H9 (cell line): ENCODE data around the gene IGLL5. TPM values are rescaled to one million over a fixed set of nuclear protein-coding genes. Genes with fewer than 3 reads are reported as not detected.
"Not testable (repeated sequence)": the region's sequence is repeated elsewhere in the genome, so short reads cannot be mapped to it uniquely, and the experiment has no call there.

Experiments used
- DNase-seq: peaks from one replicate; pipeline ENCODE4 v3.0.0-alpha.2; 2017
- H2AFZ ChIP-seq: one replicate; pipeline ENCODE4 v1.6.1; 2013; ENCODE audit warnings: mild to moderate bottlenecking, low read length, control low read depth, moderate library complexity
- H2AK5ac ChIP-seq: 2 replicates; pipeline ENCODE4 v1.6.1; 2013; ENCODE audit warnings: low read length, control low read depth, mixed read lengths; ENCODE audit not compliant: insufficient read length
- H2BK120ac ChIP-seq: one replicate; pipeline ENCODE4 v1.6.1; 2013; ENCODE audit warnings: low read depth, mild to moderate bottlenecking, low read length, control low read depth, inconsistent platforms; ENCODE audit not compliant: poor library complexity, severe bottlenecking
- H2BK12ac ChIP-seq: 2 replicates; pipeline ENCODE4 v1.6.1; 2013; ENCODE audit warnings: low read length, control low read depth, mixed read lengths, low read depth; ENCODE audit not compliant: insufficient read length
- H2BK15ac ChIP-seq: 2 replicates; pipeline ENCODE4 v1.6.1; 2013; ENCODE audit warnings: low read depth, low read length, control low read depth
- H2BK20ac ChIP-seq: one replicate; pipeline ENCODE4 v1.6.1; 2013; ENCODE audit warnings: low read depth, mild to moderate bottlenecking, low read length, control low read depth, inconsistent platforms; ENCODE audit not compliant: poor library complexity, severe bottlenecking
- H2BK5ac ChIP-seq: 2 replicates; pipeline ENCODE4 v1.6.1; 2013; ENCODE audit warnings: low read length, control low read depth, mixed read lengths; ENCODE audit not compliant: insufficient read length
- H3K14ac ChIP-seq: 2 replicates; pipeline ENCODE4 v1.6.1; 2013; ENCODE audit warnings: low read length, control low read depth; ENCODE audit not compliant: insufficient read depth
- H3K18ac ChIP-seq: 2 replicates; pipeline ENCODE4 v1.6.1; 2013; ENCODE audit warnings: low read depth, mild to moderate bottlenecking, mixed read lengths, low read length, control low read depth; ENCODE audit not compliant: insufficient read length
- H3K23ac ChIP-seq: 2 replicates; pipeline ENCODE4 v1.6.1; 2013; ENCODE audit warnings: low read length, control low read depth, mixed read lengths, low read depth; ENCODE audit not compliant: insufficient read length
- H3K23me2 ChIP-seq: 2 replicates; pipeline ENCODE4 v1.6.1; 2013; ENCODE audit warnings: low read depth, mild to moderate bottlenecking, mixed read lengths, low read length, control low read depth; ENCODE audit not compliant: insufficient read length, poor library complexity, severe bottlenecking
- H3K27ac ChIP-seq: 2 replicates; pipeline ENCODE4 v1.5.1; 2013; ENCODE audit warnings: low read length, control low read depth, mixed read lengths, low read depth; ENCODE audit not compliant: insufficient read length
- H3K27me3 ChIP-seq: 2 replicates; pipeline ENCODE4 v1.6.1; 2013; ENCODE audit warnings: low read length, control low read depth, inconsistent platforms; ENCODE audit not compliant: insufficient read depth
- H3K4ac ChIP-seq: 2 replicates; pipeline ENCODE4 v1.6.1; 2013; ENCODE audit warnings: low read depth, mild to moderate bottlenecking, control low read depth, inconsistent platforms, low read length, moderate library complexity
- H3K4me1 ChIP-seq: 2 replicates; pipeline ENCODE4 v1.6.1; 2013; ENCODE audit warnings: low read length, control low read depth, inconsistent platforms; ENCODE audit not compliant: insufficient read depth
- H3K4me2 ChIP-seq: 2 replicates; pipeline ENCODE4 v1.6.1; 2013; ENCODE audit warnings: low read length, control low read depth, mixed read lengths; ENCODE audit not compliant: insufficient read length, insufficient read depth
- H3K56ac ChIP-seq: 2 replicates; pipeline ENCODE4 v1.6.1; 2013; ENCODE audit warnings: low read depth, mild to moderate bottlenecking, mixed read lengths, low read length, control low read depth; ENCODE audit not compliant: insufficient read length
- H3K79me1 ChIP-seq: 2 replicates; pipeline ENCODE4 v1.6.1; 2013; ENCODE audit warnings: low read depth, mild to moderate bottlenecking, moderate library complexity, low read length, control low read depth, inconsistent platforms; ENCODE audit not compliant: insufficient read depth, poor library complexity, severe bottlenecking
- H3K79me2 ChIP-seq: 2 replicates; pipeline ENCODE4 v1.6.1; 2013; ENCODE audit warnings: low read length, control low read depth, inconsistent platforms; ENCODE audit not compliant: insufficient read depth
- H3K9ac ChIP-seq: 2 replicates; pipeline ENCODE4 v1.6.1; 2013; ENCODE audit warnings: low read length, control low read depth, mixed read lengths; ENCODE audit not compliant: insufficient read length; ENCODE audit errors: extremely low read depth
- H3K9me3 ChIP-seq: one replicate; pipeline ENCODE4 v1.6.1; 2013; ENCODE audit warnings: low read depth, low read length, inconsistent platforms; ENCODE audit not compliant: control insufficient read depth
- H3T11ph ChIP-seq: one replicate; pipeline ENCODE4 v1.6.1; 2013; ENCODE audit warnings: mild to moderate bottlenecking, low read length, control low read depth, inconsistent platforms
- H4K20me1 ChIP-seq: one replicate; pipeline ENCODE4 v1.6.1; 2013; ENCODE audit not compliant: control insufficient read depth, insufficient read length, insufficient read depth
- H4K5ac ChIP-seq: 2 replicates; pipeline ENCODE4 v1.6.1; 2013; ENCODE audit warnings: low read depth, mild to moderate bottlenecking, mixed read lengths, low read length, control low read depth; ENCODE audit not compliant: insufficient read length
- H4K8ac ChIP-seq: replicated peaks from 2 replicates; pipeline ENCODE4 v1.6.1; 2013; ENCODE audit warnings: low read length, control low read depth, mixed read lengths, low read depth; ENCODE audit not compliant: insufficient read length
- H4K91ac ChIP-seq: 2 replicates; pipeline ENCODE4 v1.6.1; 2013; ENCODE audit warnings: low read depth, mild to moderate bottlenecking, moderate library complexity, mixed read lengths, low read length, control low read depth; ENCODE audit not compliant: insufficient read length
- H3K27ac Mint-ChIP-seq, 3 experiments: 2 replicates in 2 of 3; 3 replicates in 1 of 3; pipeline ENCODE4 v1.8.0; 2020 to 2021; ENCODE audit warnings: mixed read lengths in 3 of 3, mild to moderate bottlenecking in 1 of 3, moderate library complexity in 1 of 3
- H3K27me3 Mint-ChIP-seq: 2 replicates; pipeline ENCODE4 v1.8.0; 2021; ENCODE audit warnings: low read depth, mild to moderate bottlenecking, moderate library complexity, mixed read lengths
- H3K36me3 Mint-ChIP-seq, 3 experiments: 2 replicates in 2 of 3; 3 replicates in 1 of 3; pipeline ENCODE4 v1.8.0; 2020 to 2021; ENCODE audit warnings: low read depth in 3 of 3, mixed read lengths in 3 of 3; ENCODE audit not compliant: insufficient read depth in 1 of 3
- H3K4me1 Mint-ChIP-seq, 2 experiments: 2 replicates each; pipeline ENCODE4 v1.8.0; 2020; ENCODE audit warnings: mixed read lengths in 2 of 2
- H3K4me3 Mint-ChIP-seq, 2 experiments: 2 replicates in 1 of 2; 3 replicates in 1 of 2; pipeline ENCODE4 v1.8.0; 2020 to 2021; ENCODE audit warnings: mild to moderate bottlenecking in 2 of 2, mixed read lengths in 2 of 2, moderate library complexity in 1 of 2
- H3K9me3 Mint-ChIP-seq, 2 experiments: 2 replicates in 1 of 2; 3 replicates in 1 of 2; pipeline ENCODE4 v1.8.0; 2020; ENCODE audit warnings: mild to moderate bottlenecking in 2 of 2, mixed read lengths in 2 of 2, moderate library complexity in 1 of 2
- WGBS: extraction: QIAGEN DNeasy Blood & Tissue Kit; methylation state at CpG from one replicate; pipeline ENCODE4 v1.1.7; 2013; ENCODE audit warnings: missing lambda C conversion rate, low lambda C conversion rate, mixed read lengths; ENCODE audit not compliant: insufficient read length; ENCODE audit errors: extremely low coverage; 5-methylcytosine and 5-hydroxymethylcytosine counted together
- total RNA-seq: library from RNA; stranded (reverse); gene quantifications from 2 replicates; pipeline ENCODE4 v1.2.1, GENCODE V29; 2021
- TF ChIP-seq, protein P1 (sequence below): fragments of 200-600 bp; sonication (generic); conservative IDR thresholded peaks from 3 replicates; pipeline ENCODE4 v1.8.0; 2021; ENCODE audit warnings: antibody characterized with exemption, mild to moderate bottlenecking

The IGLL5 gene
- total RNA-seq, 1 experiment from 2014 or later: not detected

DNA sequence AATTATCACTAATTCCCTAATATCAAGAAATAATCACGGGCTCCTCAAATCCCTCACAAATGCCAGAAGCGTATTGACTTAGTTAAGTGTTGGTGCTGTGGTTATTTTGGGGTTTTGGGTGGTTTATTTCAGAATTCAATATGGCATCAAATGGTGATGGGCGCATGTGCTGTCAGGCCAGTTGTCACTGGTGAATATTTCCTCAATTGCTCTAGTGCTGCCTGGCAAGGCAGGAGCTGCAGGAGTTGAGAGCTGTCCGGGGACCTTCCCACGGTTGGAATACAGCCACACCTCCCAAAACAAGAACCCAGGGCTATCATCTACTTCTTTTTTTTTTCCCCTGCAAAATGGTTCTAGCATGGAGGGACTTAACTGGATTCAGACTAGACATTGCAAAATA lies 10.3 kb downstream of the IGLL5 start:
- no peak overlapping the region for H3K14ac ChIP-seq
- no peak overlapping the region for H2BK15ac ChIP-seq
- no peaks in the 10 kb centered on the region for H3K9me3 ChIP-seq
- no peak overlapping the region for H4K8ac ChIP-seq
- H3K27ac ChIP-seq: no peak overlapping the region
- no peaks in the 10 kb centered on the region for H3K79me2 ChIP-seq
- no peak overlapping the region for H2AFZ ChIP-seq
- no peak overlapping the region for H3K56ac ChIP-seq
- Mint-ChIP-seq H3K27ac (no peak overlapping the region), H3K36me3 (no peaks in the 10 kb centered on the region), H3K4me3 (no peak overlapping the region), H3K9me3 (no peaks in the 10 kb centered on the region), H3K4me1 (no peaks in the 10 kb centered on the region), H3K27me3 (peaks cover 95% of the 10 kb centered on the region)
- no peak overlapping the region for H3K18ac ChIP-seq
- H3K79me1 ChIP-seq: no peaks in the 10 kb centered on the region
- H3K4me1 ChIP-seq: no peaks in the 10 kb centered on the region
- no peaks in the 10 kb centered on the region for H4K20me1 ChIP-seq
- no peak overlapping the region for H2BK120ac ChIP-seq
- no peak overlapping the region for H3K9ac ChIP-seq
- H2BK5ac ChIP-seq: no peak overlapping the region
- no peak overlapping the region for H2AK5ac ChIP-seq
- no peak overlapping the region for H2BK20ac ChIP-seq
- H3T11ph ChIP-seq: no peak overlapping the region
- TF ChIP-seq, protein P1, sequence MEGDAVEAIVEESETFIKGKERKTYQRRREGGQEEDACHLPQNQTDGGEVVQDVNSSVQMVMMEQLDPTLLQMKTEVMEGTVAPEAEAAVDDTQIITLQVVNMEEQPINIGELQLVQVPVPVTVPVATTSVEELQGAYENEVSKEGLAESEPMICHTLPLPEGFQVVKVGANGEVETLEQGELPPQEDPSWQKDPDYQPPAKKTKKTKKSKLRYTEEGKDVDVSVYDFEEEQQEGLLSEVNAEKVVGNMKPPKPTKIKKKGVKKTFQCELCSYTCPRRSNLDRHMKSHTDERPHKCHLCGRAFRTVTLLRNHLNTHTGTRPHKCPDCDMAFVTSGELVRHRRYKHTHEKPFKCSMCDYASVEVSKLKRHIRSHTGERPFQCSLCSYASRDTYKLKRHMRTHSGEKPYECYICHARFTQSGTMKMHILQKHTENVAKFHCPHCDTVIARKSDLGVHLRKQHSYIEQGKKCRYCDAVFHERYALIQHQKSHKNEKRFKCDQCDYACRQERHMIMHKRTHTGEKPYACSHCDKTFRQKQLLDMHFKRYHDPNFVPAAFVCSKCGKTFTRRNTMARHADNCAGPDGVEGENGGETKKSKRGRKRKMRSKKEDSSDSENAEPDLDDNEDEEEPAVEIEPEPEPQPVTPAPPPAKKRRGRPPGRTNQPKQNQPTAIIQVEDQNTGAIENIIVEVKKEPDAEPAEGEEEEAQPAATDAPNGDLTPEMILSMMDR: no peak
- H3K23ac ChIP-seq: no peak overlapping the region
- peaks cover 2% of the 10 kb centered on the region; the same call in 1 of the 2 replicates for H3K27me3 ChIP-seq
- no peaks in the 10 kb centered on the region for H3K23me2 ChIP-seq
- WGBS: no CpG with 5 or more reads among the region's 5 CpGs
- H3K4me2 ChIP-seq: no peak overlapping the region
- H3K4ac ChIP-seq: no peak overlapping the region
- no peak overlapping the region for H4K91ac ChIP-seq
- DNase-seq: no peak
- no peak overlapping the region for H2BK12ac ChIP-seq
- H4K5ac ChIP-seq: no peak overlapping the region

DNA sequence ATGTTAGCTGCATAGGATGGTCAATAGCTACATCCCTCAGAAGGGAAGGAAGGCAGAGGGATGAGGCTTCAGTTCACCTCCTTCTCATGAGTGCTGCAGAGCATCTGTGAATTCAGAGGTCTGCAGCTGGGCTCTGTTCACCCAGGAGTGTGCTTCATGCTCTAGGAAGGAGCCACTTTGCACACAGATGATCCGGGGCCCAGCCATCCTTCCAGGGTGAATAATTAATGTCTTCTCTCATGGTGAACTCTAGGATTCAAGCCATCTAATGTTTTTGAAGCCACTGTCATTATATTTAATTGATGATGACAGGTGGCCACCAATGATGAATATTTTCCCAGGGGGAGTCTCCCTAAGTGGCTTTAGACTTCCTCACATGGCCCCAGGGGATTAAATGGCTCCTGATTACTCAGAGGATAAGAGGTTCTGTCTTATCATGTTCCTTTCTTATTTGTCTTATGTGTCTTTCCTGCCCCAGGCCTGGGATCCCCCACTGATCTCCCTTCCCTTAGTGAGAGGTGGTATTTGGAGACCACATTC lies 10.9 kb downstream of the IGLL5 start:
- peaks cover 95% of the 10 kb centered on the region for H3K27me3 Mint-ChIP-seq
- not testable (repeated sequence) for H3K9ac ChIP-seq, H3K9me3 Mint-ChIP-seq, H3K23ac ChIP-seq, H3K18ac ChIP-seq, H2AFZ ChIP-seq, H3K27ac Mint-ChIP-seq, H3K4me2 ChIP-seq, H3K4me3 Mint-ChIP-seq, H3K79me2 ChIP-seq, H4K91ac ChIP-seq, H3T11ph ChIP-seq, H2BK15ac ChIP-seq, H2BK120ac ChIP-seq, H3K4me1 ChIP-seq, H3K9me3 ChIP-seq, H3K4ac ChIP-seq, H3K56ac ChIP-seq, DNase-seq, H2BK5ac ChIP-seq, H2BK12ac ChIP-seq, H3K23me2 ChIP-seq, H4K20me1 ChIP-seq, H3K36me3 Mint-ChIP-seq, H3K79me1 ChIP-seq, H3K4me1 Mint-ChIP-seq, H4K8ac ChIP-seq, H4K5ac ChIP-seq, H2BK20ac ChIP-seq, H2AK5ac ChIP-seq, H3K27ac ChIP-seq, H3K27me3 ChIP-seq, H3K14ac ChIP-seq
- no CpG with 5 or more reads among the region's 1 CpG for WGBS
